GM19324 (cell line): Measurements from ENCODE around the gene SLC2A9.
A peak's percentile ranks its signal among the peaks of the same experiment; 100 is the strongest.

Experiments
- ATAC-seq: cut with Tn5 transposase; IDR thresholded peaks from one replicate; pipeline ENCODE4 v1.9.1; 2021; ENCODE audit warnings: mild to moderate bottlenecking, moderate library complexity; ENCODE audit not compliant: unreplicated experiment, low FRiP score

The SLC2A9 gene

DNA sequence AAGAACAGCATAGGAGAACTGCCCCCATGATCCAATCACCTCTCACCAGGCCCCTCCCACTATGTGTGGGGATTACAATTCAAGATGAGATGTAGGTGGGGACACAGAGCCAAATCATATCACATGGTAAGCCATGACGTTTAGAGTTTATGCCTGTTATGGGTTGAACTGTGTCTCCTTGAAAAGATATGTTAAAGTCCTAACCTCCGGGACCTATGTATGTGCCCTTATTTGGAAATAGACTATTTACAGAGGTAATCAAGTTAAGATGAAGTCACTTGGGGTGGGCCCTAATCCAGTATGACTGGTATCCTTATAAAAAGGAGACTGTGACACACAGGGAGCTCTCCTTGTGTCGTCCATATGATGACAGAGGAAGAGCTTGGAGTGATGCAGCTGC is 25.2 kb upstream of the SLC2A9 start:
- no peak for ATAC-seq

DNA sequence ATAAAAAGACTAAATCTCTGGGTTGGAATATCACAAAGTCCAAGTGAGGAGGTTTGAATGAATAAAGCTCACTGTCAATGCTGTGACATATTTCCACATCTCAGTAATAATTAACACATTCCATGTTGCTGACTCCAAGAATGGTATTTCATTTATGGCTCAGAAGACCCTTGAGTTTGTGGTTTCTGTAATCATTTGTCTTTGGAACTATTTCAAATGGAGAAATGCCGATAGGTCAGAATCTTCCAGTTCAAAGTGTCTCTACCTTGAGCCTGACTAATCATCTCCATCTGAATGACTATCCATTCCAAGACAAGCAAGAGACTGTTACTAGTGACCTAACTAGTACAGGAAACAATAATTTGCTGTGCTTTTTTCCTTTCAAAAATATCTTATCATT is 24.2 kb upstream of the SLC2A9 start:
- ATAC-seq = no peak

DNA sequence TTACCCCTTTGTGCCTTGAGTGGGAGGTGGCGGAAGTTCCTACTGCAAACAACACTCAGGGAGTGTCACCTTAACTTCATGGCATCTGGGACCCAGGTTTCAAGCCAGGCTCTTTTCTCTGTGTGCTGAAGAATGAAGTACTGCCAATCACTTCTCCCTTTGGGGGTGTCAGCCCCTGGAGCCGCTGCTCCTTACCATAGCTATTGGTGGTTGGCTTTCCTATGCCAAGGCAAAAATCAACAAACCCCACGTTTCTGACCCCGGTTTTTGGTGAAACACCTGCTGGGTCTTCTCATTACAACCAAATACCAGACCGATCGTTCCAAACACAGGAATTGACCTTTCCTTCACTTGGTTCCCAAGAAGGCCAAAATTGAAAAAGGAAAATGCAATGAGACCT is 19.7 kb upstream of the SLC2A9 start:
- no peak for ATAC-seq

- no peak for ATAC-seq
These were observed 19.0 kb upstream of the SLC2A9 start for GRCh38 chr4:10040049-10040892.

DNA sequence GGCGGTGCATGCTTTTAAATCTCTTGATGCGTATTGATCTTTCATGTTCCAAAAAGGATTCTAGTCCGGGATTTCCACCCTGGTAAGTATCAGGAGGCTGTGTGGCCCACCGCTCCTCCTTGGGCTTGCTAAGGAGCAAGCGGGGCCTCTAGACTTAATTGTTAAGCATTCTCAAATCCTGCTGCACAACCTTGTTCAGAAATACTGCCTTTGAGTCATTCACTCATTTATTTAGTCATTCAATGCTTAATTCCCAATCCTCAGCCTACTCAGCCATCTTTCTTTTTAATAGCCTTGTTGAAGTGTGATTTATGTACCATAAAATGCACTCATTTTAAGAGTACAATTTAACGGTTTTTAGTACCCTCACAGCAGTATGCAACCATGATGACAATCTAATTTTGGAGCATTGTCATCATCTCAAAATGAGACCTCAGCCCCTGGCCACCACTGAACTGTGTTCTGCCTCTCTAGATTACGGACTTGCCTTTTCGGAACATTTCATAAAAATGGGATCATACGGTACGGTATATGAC is 15.6 kb upstream of the SLC2A9 start:
- ATAC-seq = no peak

- no peak for ATAC-seq
These were observed 13.8 kb upstream of the SLC2A9 start for GRCh38 chr4:10035130-10035529.

- ATAC-seq = no peak
These were observed 13.4 kb upstream of the SLC2A9 start for GRCh38 chr4:10034612-10035104.

- ATAC-seq = no peak
These were observed 12.8 kb upstream of the SLC2A9 start for GRCh38 chr4:10034136-10034535.

DNA sequence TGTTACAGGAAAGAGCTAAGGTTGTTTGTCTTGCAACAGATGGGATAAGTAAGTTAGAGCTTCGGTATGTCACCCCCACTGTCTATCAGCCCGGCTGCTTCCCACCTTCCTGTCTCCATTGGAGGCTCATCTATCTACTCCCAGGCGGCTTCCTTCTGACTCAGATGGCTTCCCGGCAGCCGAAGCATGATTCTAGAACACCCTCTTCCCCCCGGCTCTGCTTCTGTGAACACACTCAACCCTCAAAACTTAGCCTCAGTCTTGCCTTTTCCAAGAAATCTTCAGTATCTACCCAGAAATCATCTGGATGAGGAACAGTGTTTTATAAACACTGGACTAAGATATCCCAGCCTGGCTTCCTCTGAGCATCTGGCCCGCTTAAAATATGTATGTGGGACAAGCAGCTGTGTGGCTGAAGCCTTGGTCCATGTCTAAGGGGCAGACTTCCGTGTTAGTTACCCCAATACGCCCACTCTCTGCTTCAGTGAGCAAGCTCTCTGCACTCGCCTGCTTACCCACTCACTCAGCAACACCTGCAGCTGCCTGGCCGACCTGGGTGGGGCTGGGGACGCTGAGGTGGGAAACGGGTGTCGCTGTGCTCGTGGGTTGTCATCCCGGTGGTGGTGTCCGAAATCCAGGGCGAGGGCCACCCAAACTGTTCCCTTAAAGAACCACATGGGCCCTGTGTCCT is 12.0 kb upstream of the SLC2A9 start:
- peak; percentile 67 for ATAC-seq

- ATAC-seq = no peak
These were observed 11.3 kb upstream of the SLC2A9 start for GRCh38 chr4:10032625-10033024.

GRCh38 chr4:10031668-10032590 is 10.6 kb upstream of the SLC2A9 start:
- no peak for ATAC-seq

DNA sequence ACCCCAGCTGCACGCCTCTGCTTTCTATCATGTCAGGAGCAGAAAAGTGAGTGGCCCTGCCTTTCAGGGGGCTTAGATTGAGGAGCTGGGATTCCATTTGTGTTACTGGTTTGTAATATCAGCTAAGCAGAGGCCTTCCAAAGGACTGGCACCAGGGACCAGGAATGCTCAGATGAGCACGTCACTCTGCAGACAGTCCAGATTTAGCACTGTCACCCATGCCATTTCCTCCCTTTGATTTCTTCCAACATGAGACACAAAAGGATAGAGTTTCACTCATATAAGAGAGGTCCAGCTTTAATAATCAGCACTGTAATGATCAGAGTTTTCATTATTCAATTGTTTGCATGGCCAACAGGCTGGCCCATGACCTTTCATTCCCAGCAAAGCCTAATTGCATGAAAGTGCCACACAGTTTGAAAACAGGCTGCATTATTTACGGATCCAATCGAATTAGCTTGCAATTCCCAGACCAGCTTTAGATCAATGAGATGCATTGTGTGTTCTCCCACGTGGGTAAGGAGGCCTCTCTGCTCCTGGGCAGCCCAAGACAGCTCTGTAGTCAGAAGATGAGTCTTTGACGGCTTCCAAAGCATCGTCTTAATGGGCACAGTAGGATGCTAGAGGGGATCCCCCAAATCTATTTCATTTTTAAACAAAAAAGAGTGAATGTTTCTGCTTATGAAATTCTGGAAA is 9.8 kb upstream of the SLC2A9 start:
- ATAC-seq = no peak

GRCh38 chr4:10029403-10029802 is 8.1 kb upstream of the SLC2A9 start:
- ATAC-seq = no peak

- ATAC-seq = no peak
These were observed 7.6 kb upstream of the SLC2A9 start for GRCh38 chr4:10028910-10029309.

DNA sequence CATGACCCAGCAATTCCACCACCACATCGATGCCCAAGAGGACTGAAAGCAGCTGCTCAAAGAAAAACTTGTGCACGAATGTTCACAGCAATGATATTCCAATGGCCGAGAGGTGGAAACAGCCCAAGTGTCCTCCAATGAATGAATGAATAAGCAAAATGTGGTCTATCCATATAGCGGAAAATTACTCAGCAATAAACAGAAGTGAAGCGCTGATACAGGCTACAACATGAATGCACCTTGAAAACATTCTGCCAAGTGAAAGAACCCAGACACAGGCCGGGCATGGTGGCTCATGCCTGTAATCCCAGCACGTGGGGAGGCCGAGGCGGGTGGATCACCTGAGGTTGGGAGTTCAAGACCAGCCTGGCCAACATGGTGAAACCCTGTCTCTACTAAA is 5.2 kb upstream of the SLC2A9 start:
- no peak for ATAC-seq

DNA sequence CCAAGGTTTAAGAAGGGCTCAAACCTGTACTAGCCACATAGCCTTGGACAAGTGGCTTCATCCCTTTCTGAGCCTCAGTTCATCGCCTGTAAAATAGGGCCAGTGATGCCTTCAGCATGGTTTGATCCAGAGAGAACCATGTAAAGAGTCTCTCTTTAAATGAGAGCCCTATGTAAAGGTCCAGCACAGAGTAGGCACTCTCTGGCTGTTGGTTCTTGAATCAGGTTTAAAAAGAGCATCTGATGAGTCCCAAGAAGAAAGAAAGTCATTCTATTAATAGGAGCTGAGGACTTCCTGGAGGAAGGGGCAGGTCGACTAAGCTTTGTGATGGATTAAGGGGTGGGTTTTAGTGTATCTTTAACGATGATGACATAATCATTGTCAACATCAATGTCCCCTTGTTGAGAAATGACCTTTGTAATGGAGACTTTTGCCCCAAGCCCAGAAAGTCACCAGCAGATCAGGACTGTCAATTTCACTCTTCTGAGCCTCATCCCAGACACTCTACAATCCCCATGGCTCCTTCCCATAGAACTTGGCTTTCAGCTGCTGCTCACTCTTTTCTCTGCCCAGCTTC is 4.0 kb upstream of the SLC2A9 start:
- ATAC-seq = no peak

DNA sequence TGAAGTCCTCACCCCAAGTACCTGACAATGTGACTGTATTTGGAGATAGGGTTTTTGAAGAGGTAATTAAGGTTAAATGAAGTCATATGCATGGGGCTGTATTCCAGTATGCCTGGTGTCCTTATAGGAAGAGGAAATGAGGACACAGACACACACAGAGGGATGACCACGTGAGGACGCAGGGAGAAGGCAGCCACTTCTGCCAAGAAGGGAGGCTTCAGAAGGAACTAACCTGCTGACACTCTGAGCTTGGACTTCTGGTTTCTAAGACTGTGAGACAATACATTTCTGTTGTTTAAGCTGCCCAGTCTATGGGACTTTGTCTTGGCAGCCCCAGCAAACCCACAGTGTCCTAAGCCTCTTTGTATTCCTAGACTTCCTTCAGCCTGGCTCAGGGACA is 3.0 kb upstream of the SLC2A9 start:
- no peak for ATAC-seq

- no peak for ATAC-seq
These were observed 2.5 kb upstream of the SLC2A9 start for GRCh38 chr4:10023806-10024205.

- ATAC-seq = no peak
These were observed 1.7 kb upstream of the SLC2A9 start for GRCh38 chr4:10023050-10023419.
